ENCODE measurements around the gene C9orf78. TPM values are rescaled to one million over a fixed set of nuclear protein-coding genes. Genes with fewer than 3 reads are reported as not detected.

The C9orf78 gene
- total and polyA plus RNA-seq, 8 donors = 30.1 to 71.9 (median 65.6) TPM

DNA sequence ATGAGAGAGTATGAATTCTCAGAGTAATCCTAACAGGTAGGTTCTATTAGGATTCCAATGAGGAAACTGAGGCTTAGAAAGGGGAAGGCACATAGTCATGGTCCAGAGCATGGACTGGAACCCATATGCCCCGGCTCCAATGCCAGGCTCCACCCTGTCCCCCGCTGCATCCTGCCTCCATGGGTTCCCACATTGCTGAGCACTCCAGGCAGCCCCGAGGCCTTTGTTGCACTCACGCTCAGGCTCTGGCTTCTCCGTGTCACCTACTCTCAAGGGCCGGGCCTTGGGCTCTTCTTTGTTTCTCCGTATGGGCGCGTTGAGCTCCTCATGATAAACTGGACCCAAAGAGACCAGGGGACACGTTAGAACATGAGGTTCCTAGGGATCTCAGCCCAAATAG, 6.1 kb downstream of the C9orf78 start:
- Histone ChIP-seq H3K4me3 (no peak overlapping the region), H3K27ac (no peak overlapping the region), H3K9me3 (no peaks in the 10 kb centered on the region), H3K27me3 (no peaks in the 10 kb centered on the region), H3K4me1 (peaks cover 3 to 6% of the 10 kb centered on the region in 2 donors), H3K36me3 (peaks cover 0 to 66% of the 10 kb centered on the region in 2 donors)
- no peak for DNase-seq
- TF ChIP-seq, protein P1, sequence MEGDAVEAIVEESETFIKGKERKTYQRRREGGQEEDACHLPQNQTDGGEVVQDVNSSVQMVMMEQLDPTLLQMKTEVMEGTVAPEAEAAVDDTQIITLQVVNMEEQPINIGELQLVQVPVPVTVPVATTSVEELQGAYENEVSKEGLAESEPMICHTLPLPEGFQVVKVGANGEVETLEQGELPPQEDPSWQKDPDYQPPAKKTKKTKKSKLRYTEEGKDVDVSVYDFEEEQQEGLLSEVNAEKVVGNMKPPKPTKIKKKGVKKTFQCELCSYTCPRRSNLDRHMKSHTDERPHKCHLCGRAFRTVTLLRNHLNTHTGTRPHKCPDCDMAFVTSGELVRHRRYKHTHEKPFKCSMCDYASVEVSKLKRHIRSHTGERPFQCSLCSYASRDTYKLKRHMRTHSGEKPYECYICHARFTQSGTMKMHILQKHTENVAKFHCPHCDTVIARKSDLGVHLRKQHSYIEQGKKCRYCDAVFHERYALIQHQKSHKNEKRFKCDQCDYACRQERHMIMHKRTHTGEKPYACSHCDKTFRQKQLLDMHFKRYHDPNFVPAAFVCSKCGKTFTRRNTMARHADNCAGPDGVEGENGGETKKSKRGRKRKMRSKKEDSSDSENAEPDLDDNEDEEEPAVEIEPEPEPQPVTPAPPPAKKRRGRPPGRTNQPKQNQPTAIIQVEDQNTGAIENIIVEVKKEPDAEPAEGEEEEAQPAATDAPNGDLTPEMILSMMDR (IDR thresholded peaks at IDR 0.05) = no peak
- ATAC-seq = no peak
- intact Hi-C loops (cut with DNase I) = no loop called here

DNA sequence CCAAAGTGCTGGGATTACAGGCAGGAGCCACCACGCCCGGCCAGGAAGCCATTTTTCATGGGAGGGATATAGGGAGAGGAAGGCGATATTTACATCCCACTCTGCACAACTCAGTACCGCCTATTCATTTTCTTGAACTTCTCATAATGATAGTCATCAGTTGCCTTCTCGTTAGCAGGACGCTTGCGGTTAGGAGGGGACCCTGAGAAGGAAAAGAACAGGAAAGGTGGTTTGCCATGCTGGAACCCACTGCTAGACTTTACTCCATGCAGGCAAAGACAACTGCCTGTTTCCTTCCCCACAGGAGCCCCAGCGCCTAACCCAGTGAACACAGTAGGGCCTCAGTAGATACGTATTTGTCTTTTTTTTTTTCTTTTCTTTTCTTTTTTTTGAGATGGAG, 7.0 kb downstream of the C9orf78 start:
- Histone ChIP-seq H3K9me3 (no peaks in the 10 kb centered on the region), H3K4me1 (peaks cover 0 to 2% of the 10 kb centered on the region in 2 donors), H3K27ac (no peak overlapping the region), H3K4me3 (no peak overlapping the region), H3K36me3 (peaks cover 0 to 63% of the 10 kb centered on the region in 2 donors), H3K27me3 (no peaks in the 10 kb centered on the region)
- ATAC-seq (no peak), DNase-seq (no peak)
- intact Hi-C loops (cut with DNase I) = no loop called here
- TF ChIP-seq, protein P1 (IDR thresholded peaks at IDR 0.05) = no peak

DNA sequence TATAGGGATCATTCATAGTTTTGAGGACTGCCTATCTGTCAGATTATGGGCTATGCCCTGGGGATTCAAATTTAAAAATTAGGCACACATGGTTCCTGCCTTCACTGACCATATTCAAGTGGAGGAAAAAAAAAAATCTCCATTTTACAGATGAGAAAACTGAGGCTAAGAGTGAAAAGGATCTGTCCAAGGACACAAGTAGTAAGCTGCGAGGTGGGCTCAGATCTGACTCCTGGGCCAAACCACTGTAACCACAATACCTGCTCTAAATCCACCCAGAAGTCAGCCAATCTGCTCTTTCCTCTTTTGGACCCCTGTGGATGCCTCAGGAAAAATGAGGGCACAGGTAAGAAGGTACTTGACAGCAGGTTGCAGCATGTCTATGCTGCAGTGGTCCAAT, 8.3 kb downstream of the C9orf78 start:
- TF ChIP-seq, protein P1 (IDR thresholded peaks at IDR 0.05) = no peak
- Histone ChIP-seq H3K27me3 (no peaks in the 10 kb centered on the region), H3K4me3 (no peak overlapping the region), H3K27ac (no peak overlapping the region), H3K4me1 (peaks cover 0 to 15% of the 10 kb centered on the region in 2 donors), H3K36me3 (peaks cover 0 to 60% of the 10 kb centered on the region in 2 donors), H3K9me3 (no peaks in the 10 kb centered on the region)
- no peak for DNase-seq
- intact Hi-C loops (cut with DNase I) = no loop called here
- ATAC-seq = no peak

DNA sequence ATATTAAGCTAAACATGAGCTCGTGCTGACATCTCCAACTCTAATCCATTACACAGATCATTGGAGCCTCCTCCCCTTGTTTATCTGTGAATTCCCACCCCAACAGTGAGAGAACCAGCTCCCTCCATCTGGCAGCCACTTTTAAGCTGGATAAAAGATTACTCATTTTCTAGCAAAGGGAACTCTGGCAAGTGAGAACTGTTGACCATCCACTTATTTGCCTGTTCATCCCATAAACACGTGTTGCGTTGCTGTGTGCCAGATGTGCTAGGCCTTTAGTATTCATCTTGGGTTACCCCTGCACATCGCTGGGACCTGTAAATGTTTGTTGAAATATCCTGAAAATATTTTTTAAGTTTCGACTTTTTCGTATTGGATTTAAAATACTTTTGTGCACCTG, 8.7 kb downstream of the C9orf78 start:
- no peak for ATAC-seq
- DNase-seq = no peak
- Histone ChIP-seq H3K9me3 (no peaks in the 10 kb centered on the region), H3K4me3 (no peak overlapping the region), H3K27ac (no peak overlapping the region), H3K4me1 (peaks cover 0 to 17% of the 10 kb centered on the region in 2 donors), H3K27me3 (no peaks in the 10 kb centered on the region), H3K36me3 (peaks cover 0 to 60% of the 10 kb centered on the region in 2 donors)
- intact Hi-C loops (cut with DNase I) = no loop called here
- TF ChIP-seq, protein P1 (IDR thresholded peaks at IDR 0.05) = no peak

DNA sequence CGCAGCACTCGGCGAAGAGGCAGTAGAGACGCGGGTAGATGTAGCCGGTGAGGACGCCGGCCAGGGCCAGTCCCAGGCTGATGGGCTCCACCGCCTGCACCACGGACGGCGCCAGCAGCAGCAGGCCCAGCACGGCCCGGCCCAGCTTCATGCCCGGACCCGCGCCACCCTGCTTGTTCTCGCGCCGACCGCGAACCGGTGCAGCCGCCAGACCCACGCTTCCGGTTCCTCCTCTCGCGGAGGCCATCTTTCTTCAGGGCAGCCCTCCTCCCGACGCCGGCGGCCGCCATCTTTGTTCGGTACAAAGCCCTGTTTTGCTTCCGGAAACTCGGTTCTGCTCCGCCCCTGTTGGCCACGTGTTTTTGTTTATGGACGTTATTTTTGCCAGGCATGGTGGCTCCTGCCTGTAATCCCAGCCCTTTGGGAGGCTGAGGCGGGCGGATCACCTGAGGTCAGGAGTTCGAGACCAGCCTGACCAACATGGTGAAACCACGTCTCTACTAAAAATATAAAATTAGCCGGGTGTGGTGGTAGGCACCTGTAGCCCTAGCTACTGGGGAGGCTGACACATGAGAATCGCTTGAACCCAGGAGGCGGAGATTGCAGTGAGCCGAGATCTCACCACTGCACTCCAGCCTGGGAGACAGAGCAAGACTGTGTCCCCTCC, 11.0 kb downstream of the C9orf78 start, which contains the start of gene TOR1A:
TSS of gene TOR1A (minus strand) at position 202 of the 667 bp plus-strand sequence. CDS start at position 151, 51 bp downstream.
- intact Hi-C loops (cut with DNase I) = no loop called here
- Histone ChIP-seq H3K9me3 (no peaks in the 10 kb centered on the region), H3K4me3 (peak within 1 kb of the TSS; percentile 68 to 80), H3K4me1 (peaks cover 0 to 17% of the 10 kb centered on the region in 2 donors), H3K36me3 (peaks cover 0 to 60% of the 10 kb centered on the region in 2 donors), H3K27ac (peak within 1 kb of the TSS; percentile 59 to 84), H3K27me3 (no peaks in the 10 kb centered on the region)
- ATAC-seq (peak; percentile 97), DNase-seq (peak; percentile 88 to 98 (median 94))
- TF ChIP-seq, protein P1 (IDR thresholded peaks at IDR 0.05) = no peak
